BLaER1 treated with 17β-estradiol and CSF1 and Interleukin-3, amounts not matched to agents 10 nM and 100 nM (cell line): ENCODE results near the gene BMP8A.
A peak's percentile ranks its signal among the peaks of the same experiment; 100 is the strongest.
"Not testable (repeated sequence)": the region's sequence is repeated elsewhere in the genome, so short reads cannot be mapped to it uniquely, and the experiment has no call there.

ENCODE experiments used
- H3K27ac ChIP-seq, 11 experiments: shearing (Covaris generic); formaldehyde crosslinking; 2 replicates each; pipeline ENCODE4 v1.8.1; 2022
- H3K27me3 ChIP-seq, 11 experiments: shearing (Covaris generic); formaldehyde crosslinking; 2 replicates each; pipeline ENCODE4 v1.8.1; 2022
- H3K36me3 ChIP-seq, 11 experiments: shearing (Covaris generic); formaldehyde crosslinking; 2 replicates each; pipeline ENCODE4 v1.8.1; 2022
- H3K4me1 ChIP-seq, 10 experiments: shearing (Covaris generic); formaldehyde crosslinking; 2 replicates each; pipeline ENCODE4 v1.8.1; 2022
- H3K4me2 ChIP-seq, 11 experiments: shearing (Covaris generic); formaldehyde crosslinking; 2 replicates each; pipeline ENCODE4 v1.8.1; 2022
- H3K4me3 ChIP-seq, 10 experiments: shearing (Covaris generic); formaldehyde crosslinking; 2 replicates each; pipeline ENCODE4 v1.8.1; 2022
- H3K9ac ChIP-seq, 11 experiments: shearing (Covaris generic); formaldehyde crosslinking; 2 replicates each; pipeline ENCODE4 v1.8.1; 2022
- H3K9me3 ChIP-seq, 11 experiments: shearing (Covaris generic); formaldehyde crosslinking; replicated peaks in 1 of 11; 2 replicates each; pipeline ENCODE4 v1.8.1; 2022
- H4K20me1 ChIP-seq, 11 experiments: shearing (Covaris generic); formaldehyde crosslinking; 2 replicates each; pipeline ENCODE4 v1.8.1; 2022
- Cebpa-rat ChIP-seq, 11 experiments: shearing (Covaris generic); IDR thresholded peaks; 2 replicates each; pipeline ENCODE4 v1.8.1; 2022

Gene BMP8A

GRCh38 chr1:39489567-39490239 is 1.7 kb upstream of the BMP8A start:
- Histone ChIP-seq H3K27ac (no peak overlapping the region), H3K4me3 (no peak overlapping the region), H3K9me3 (no peaks in the 10 kb centered on the region), H3K27me3 (peaks cover 38 to 45% (median 42%) of the 10 kb centered on the region in 11 experiments), H3K36me3 (peaks cover 29 to 38% (median 36%) of the 10 kb centered on the region in 11 experiments), H3K4me2 (peak overlapping the region in 3 of 11 experiments; percentile 39 to 65 (median 60); a peak in 2 of 22 replicates), H4K20me1 (peaks cover 0 to 65% (median 25%) of the 10 kb centered on the region in 11 experiments; a peak in 18 of 22 replicates), H3K4me1 (peaks cover 30 to 51% (median 34%) of the 10 kb centered on the region in 10 experiments), H3K9ac (no peak overlapping the region)
- TF ChIP-seq Cebpa-rat (IDR thresholded peaks at IDR 0.05), result no peak

GRCh38 chr1:39490596-39491145 is 765 bp upstream of the BMP8A start:
- H4K20me1 ChIP-seq, result peaks cover 0 to 55% (median 25%) of the 10 kb centered on the region in 11 experiments; a peak in 18 of 22 replicates
- no peaks in the 10 kb centered on the region for H3K9me3 ChIP-seq
- H3K4me2 ChIP-seq, result peak overlapping the region; percentile 88 to 99 (median 95)
- H3K36me3 ChIP-seq, result peaks cover 19 to 29% (median 26%) of the 10 kb centered on the region in 11 experiments
- TF ChIP-seq Cebpa-rat (IDR thresholded peaks at IDR 0.05), result no peak
- 0 out of 22 replicates have a peak overlapping the region, but pooled peaks of 1 of the 11 experiments have one; percentile 1 for H3K27ac ChIP-seq
- peak overlapping the region; percentile 58 to 74 (median 64) for H3K4me3 ChIP-seq
- H3K4me1 ChIP-seq, result peaks cover 30 to 51% (median 34%) of the 10 kb centered on the region in 10 experiments
- peaks cover 38 to 45% (median 42%) of the 10 kb centered on the region in 11 experiments for H3K27me3 ChIP-seq
- peak overlapping the region in 10 of 11 experiments; percentile 37 to 73 (median 64); a peak in 15 of 22 replicates for H3K9ac ChIP-seq

- Histone ChIP-seq H3K4me2 (peak overlapping the region; percentile 88 to 99 (median 95)), H3K4me3 (peak overlapping the region; percentile 58 to 74 (median 64)), H3K27me3 (peaks cover 38 to 45% (median 42%) of the 10 kb centered on the region in 11 experiments), H3K36me3 (peaks cover 2 to 12% (median 9%) of the 10 kb centered on the region in 11 experiments; a peak in 17 of 22 replicates), H3K4me1 (peaks cover 31 to 52% (median 35%) of the 10 kb centered on the region in 10 experiments), H4K20me1 (peaks cover 0 to 55% (median 25%) of the 10 kb centered on the region in 11 experiments; a peak in 18 of 22 replicates), H3K9ac (peak overlapping the region in 4 of 11 experiments; percentile 59 to 73 (median 64); a peak in 6 of 22 replicates)
- H3K9me3 ChIP-seq, H3K27ac ChIP-seq: not testable (repeated sequence)
These were observed 944 bp downstream of the BMP8A start for GRCh38 chr1:39492118-39493042.

- not testable (repeated sequence) for H3K9me3 ChIP-seq, H3K36me3 ChIP-seq, H3K4me3 ChIP-seq, H3K27ac ChIP-seq, H3K9ac ChIP-seq
- Histone ChIP-seq H4K20me1 (peaks cover 0 to 48% (median 25%) of the 10 kb centered on the region in 11 experiments; a peak in 18 of 22 replicates), H3K4me2 (peak overlapping the region; percentile 15 to 94 (median 70); a peak in 21 of 22 replicates), H3K27me3 (peaks cover 38 to 45% (median 42%) of the 10 kb centered on the region in 11 experiments), H3K4me1 (peaks cover 32 to 54% (median 39%) of the 10 kb centered on the region in 10 experiments)
These were observed 1.8 kb downstream of the BMP8A start for GRCh38 chr1:39493043-39493810.

- H3K4me1 ChIP-seq, result peaks cover 20 to 45% (median 39%) of the 10 kb centered on the region in 10 experiments
- no peak overlapping the region for H3K9ac ChIP-seq
- peaks cover 35 to 40% (median 35%) of the 10 kb centered on the region in 11 experiments for H3K27me3 ChIP-seq
- H3K36me3 ChIP-seq, result no peaks in the 10 kb centered on the region
- no peak overlapping the region for H3K27ac ChIP-seq
- TF ChIP-seq Cebpa-rat (IDR thresholded peaks at IDR 0.05), result no peak
- peak overlapping the region in 6 of 11 experiments; percentile 59 to 94 (median 74); a peak in 9 of 22 replicates for H3K4me2 ChIP-seq
- no peak overlapping the region for H3K4me3 ChIP-seq
- peaks cover 0 to 33% (median 15%) of the 10 kb centered on the region in 11 experiments; a peak in 18 of 22 replicates for H4K20me1 ChIP-seq
- H3K9me3 ChIP-seq, result no peaks in the 10 kb centered on the region
These were observed 3.4 kb downstream of the BMP8A start for GRCh38 chr1:39494671-39495410.

- peaks cover 18 to 23% (median 19%) of the 10 kb centered on the region in 11 experiments for H3K27me3 ChIP-seq
- not testable (repeated sequence) for H3K9ac ChIP-seq, H3K4me2 ChIP-seq, H3K4me3 ChIP-seq, H3K36me3 ChIP-seq, H3K27ac ChIP-seq, H3K9me3 ChIP-seq
- peaks cover 20 to 43% (median 31%) of the 10 kb centered on the region in 10 experiments for H3K4me1 ChIP-seq
- H4K20me1 ChIP-seq, result peaks cover 0 to 16% (median 0%) of the 10 kb centered on the region in 11 experiments; a peak in 7 of 22 replicates
These were observed 5.1 kb downstream of the BMP8A start for GRCh38 chr1:39496520-39496919.

- Histone ChIP-seq H3K4me1 (peaks cover 14 to 36% (median 25%) of the 10 kb centered on the region in 10 experiments), H4K20me1 (peaks cover 0 to 9% (median 0%) of the 10 kb centered on the region in 11 experiments; a peak in 6 of 22 replicates), H3K36me3 (no peaks in the 10 kb centered on the region), H3K4me3 (no peak overlapping the region), H3K4me2 (peak overlapping the region in 9 of 11 experiments; percentile 5 to 46 (median 33); a peak in 12 of 22 replicates), H3K27ac (no peak overlapping the region), H3K27me3 (peaks cover 7 to 13% (median 8%) of the 10 kb centered on the region in 11 experiments), H3K9ac (no peak overlapping the region), H3K9me3 (no peaks in the 10 kb centered on the region)
- TF ChIP-seq Cebpa-rat (IDR thresholded peaks at IDR 0.05), result no peak
These were observed 6.1 kb downstream of the BMP8A start for GRCh38 chr1:39497585-39497984.

GRCh38 chr1:39498096-39498710 is 6.8 kb downstream of the BMP8A start:
- H3K9me3 ChIP-seq, H3K9ac ChIP-seq, H3K4me3 ChIP-seq, H4K20me1 ChIP-seq, H3K36me3 ChIP-seq, H3K27ac ChIP-seq, H3K27me3 ChIP-seq: not testable (repeated sequence)
- Histone ChIP-seq H3K4me2 (peak overlapping the region in 6 of 11 experiments; percentile 5 to 34 (median 28); a peak in 6 of 22 replicates), H3K4me1 (peaks cover 14 to 30% (median 21%) of the 10 kb centered on the region in 10 experiments)

GRCh38 chr1:39498821-39499220 is 7.4 kb downstream of the BMP8A start:
- not testable (repeated sequence) for H4K20me1 ChIP-seq, H3K27ac ChIP-seq, H3K4me3 ChIP-seq, H3K9me3 ChIP-seq, H3K9ac ChIP-seq, H3K36me3 ChIP-seq, H3K4me2 ChIP-seq, H3K27me3 ChIP-seq
- H3K4me1 ChIP-seq, result peaks cover 13 to 23% (median 15%) of the 10 kb centered on the region in 10 experiments
